Astrocyte (in vitro differentiated cells and primary cell): ENCODE data around the gene TAGLN. TPM values are rescaled to one million over a fixed set of nuclear protein-coding genes. Genes with fewer than 3 reads are reported as not detected.

ENCODE experiments used
- DNase-seq: peaks from one replicate; pipeline ENCODE4 v3.0.0-alpha.2; 2010; ENCODE audit warnings: low read depth
- FAIRE-seq: peaks from 2 replicates; lab custom pipeline; 2011; peaks lifted over from hg19 to GRCh38; lab: Jason Lieb, UNC
- H2AFZ ChIP-seq: 2 replicates; pipeline ENCODE4 v1.6.0; 2012; ENCODE audit warnings: low read depth, low read length, inconsistent platforms
- H3K27ac ChIP-seq: 2 replicates; pipeline ENCODE4 v1.5.1; 2011; ENCODE audit warnings: low read depth, low read length, inconsistent platforms
- H3K27me3 ChIP-seq: 2 replicates; pipeline ENCODE4 v1.6.0; 2011; ENCODE audit warnings: low read length, inconsistent platforms; ENCODE audit not compliant: insufficient read depth
- H3K36me3 ChIP-seq: 2 replicates; pipeline ENCODE4 v1.5.1; 2011; ENCODE audit warnings: low read length, inconsistent platforms; ENCODE audit not compliant: insufficient read depth
- H3K4me1 ChIP-seq: 2 replicates; pipeline ENCODE4 v1.5.1; 2011; ENCODE audit warnings: low read length, inconsistent platforms; ENCODE audit not compliant: insufficient read depth
- H3K4me2 ChIP-seq: 2 replicates; pipeline ENCODE4 v1.6.0; 2012; ENCODE audit warnings: low read length, inconsistent platforms
- H3K4me3 ChIP-seq: 2 replicates; pipeline ENCODE4 v1.5.1; 2011; ENCODE audit warnings: low read depth, mild to moderate bottlenecking, low read length, inconsistent platforms; ENCODE audit not compliant: insufficient read depth
- H3K79me2 ChIP-seq: 2 replicates; pipeline ENCODE4 v1.6.0; 2012; ENCODE audit warnings: mild to moderate bottlenecking, low read length, inconsistent platforms; ENCODE audit not compliant: insufficient read depth
- H3K9ac ChIP-seq: 2 replicates; pipeline ENCODE4 v1.6.0; 2012; ENCODE audit warnings: mild to moderate bottlenecking, low read length, inconsistent platforms
- H3K9me3 ChIP-seq: 2 replicates; pipeline ENCODE4 v1.5.1; 2012; ENCODE audit warnings: low read depth, mild to moderate bottlenecking, low read length, inconsistent platforms; ENCODE audit not compliant: insufficient read depth
- H4K20me1 ChIP-seq: 2 replicates; pipeline ENCODE4 v1.6.0; 2012; ENCODE audit warnings: low read length, inconsistent platforms; ENCODE audit not compliant: insufficient read depth
- H3K27ac Mint-ChIP-seq: one replicate; pipeline ENCODE4 v1.8.0; 2021; ENCODE audit warnings: mild to moderate bottlenecking, mixed read lengths; ENCODE audit not compliant: unreplicated experiment
- H3K27me3 Mint-ChIP-seq: one replicate; pipeline ENCODE4 v1.8.0; 2021; ENCODE audit warnings: low read depth, mixed read lengths; ENCODE audit not compliant: unreplicated experiment
- H3K36me3 Mint-ChIP-seq: one replicate; pipeline ENCODE4 v1.8.0; 2021; ENCODE audit warnings: low read depth, mixed read lengths; ENCODE audit not compliant: unreplicated experiment
- H3K4me1 Mint-ChIP-seq: one replicate; pipeline ENCODE4 v1.8.0; 2021; ENCODE audit warnings: low read depth, mixed read lengths; ENCODE audit not compliant: unreplicated experiment
- H3K4me3 Mint-ChIP-seq: one replicate; pipeline ENCODE4 v1.8.0; 2021; ENCODE audit warnings: mild to moderate bottlenecking, moderate library complexity, mixed read lengths; ENCODE audit not compliant: unreplicated experiment
- H3K9me3 Mint-ChIP-seq: one replicate; pipeline ENCODE4 v1.8.0; 2021; ENCODE audit warnings: mild to moderate bottlenecking, mixed read lengths; ENCODE audit not compliant: unreplicated experiment
- EZH2 ChIP-seq: IDR thresholded peaks from 2 replicates; pipeline ENCODE4 v1.6.1; 2012; ENCODE audit warnings: mild to moderate bottlenecking, low read length, inconsistent platforms; ENCODE audit not compliant: insufficient read depth
- total RNA-seq: library from RNA; stranded (reverse); gene quantifications from 2 replicates; pipeline ENCODE4 v1.2.1, GENCODE V29; 2021
- TF ChIP-seq, protein P1 (sequence below): IDR thresholded peaks from 2 replicates; pipeline ENCODE4 v1.5.1; 2011; ENCODE audit warnings: low read depth, mild to moderate bottlenecking, inconsistent platforms, low read length, moderate library complexity; ENCODE audit not compliant: insufficient read depth

Gene TAGLN
- total RNA-seq, 1 donor from 2014 or later: 4,004 TPM

DNA sequence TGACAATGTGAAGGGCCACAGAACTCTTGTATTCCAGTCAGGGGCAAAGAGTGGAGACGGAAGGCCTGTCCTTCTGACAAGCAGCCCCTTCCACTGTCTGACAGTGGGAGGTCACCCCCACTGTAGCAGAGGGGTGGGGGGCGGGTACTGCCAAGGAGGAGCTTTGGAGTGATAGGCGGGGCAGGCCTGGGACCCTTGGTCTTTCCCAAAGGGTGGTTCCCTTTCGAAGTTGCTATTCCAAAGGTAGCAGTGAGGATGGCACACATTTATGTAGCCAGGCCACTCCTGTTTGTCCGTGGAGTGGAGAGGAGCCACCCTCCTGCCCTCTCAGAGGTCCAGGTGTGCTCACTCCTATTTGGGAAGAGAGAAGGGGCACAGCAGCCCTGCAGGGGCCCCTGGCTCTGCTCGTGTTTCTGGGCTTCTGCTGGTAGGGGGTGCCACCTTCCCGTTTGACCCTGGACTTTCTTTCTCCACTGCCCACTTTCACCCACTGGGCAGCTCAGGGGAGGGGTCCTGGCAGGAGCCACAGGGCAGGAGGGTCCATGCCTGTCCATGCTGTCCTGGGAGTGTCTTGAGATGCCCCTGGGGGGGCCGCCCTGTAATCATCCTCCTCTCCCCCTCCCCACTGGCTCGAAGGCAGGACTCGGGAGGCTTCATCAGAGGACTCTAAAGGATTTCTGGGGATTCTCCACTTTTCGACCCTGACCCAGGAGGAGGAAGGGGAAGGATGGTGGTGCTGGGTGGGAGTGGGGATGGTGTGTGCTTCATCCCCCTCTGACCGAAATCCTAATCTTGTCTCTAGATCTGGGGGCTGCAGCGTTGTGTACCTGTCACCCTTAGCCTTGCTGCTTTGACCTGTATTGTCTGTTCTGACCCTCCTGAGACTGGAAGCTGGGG is 994 bp downstream of the TAGLN start:
- peaks cover 59% of the 10 kb centered on the region for H4K20me1 ChIP-seq
- peak overlapping the region; percentile 91 for H3K9ac ChIP-seq
- no peaks in the 10 kb centered on the region for H3K9me3 ChIP-seq
- TF ChIP-seq, protein P1, sequence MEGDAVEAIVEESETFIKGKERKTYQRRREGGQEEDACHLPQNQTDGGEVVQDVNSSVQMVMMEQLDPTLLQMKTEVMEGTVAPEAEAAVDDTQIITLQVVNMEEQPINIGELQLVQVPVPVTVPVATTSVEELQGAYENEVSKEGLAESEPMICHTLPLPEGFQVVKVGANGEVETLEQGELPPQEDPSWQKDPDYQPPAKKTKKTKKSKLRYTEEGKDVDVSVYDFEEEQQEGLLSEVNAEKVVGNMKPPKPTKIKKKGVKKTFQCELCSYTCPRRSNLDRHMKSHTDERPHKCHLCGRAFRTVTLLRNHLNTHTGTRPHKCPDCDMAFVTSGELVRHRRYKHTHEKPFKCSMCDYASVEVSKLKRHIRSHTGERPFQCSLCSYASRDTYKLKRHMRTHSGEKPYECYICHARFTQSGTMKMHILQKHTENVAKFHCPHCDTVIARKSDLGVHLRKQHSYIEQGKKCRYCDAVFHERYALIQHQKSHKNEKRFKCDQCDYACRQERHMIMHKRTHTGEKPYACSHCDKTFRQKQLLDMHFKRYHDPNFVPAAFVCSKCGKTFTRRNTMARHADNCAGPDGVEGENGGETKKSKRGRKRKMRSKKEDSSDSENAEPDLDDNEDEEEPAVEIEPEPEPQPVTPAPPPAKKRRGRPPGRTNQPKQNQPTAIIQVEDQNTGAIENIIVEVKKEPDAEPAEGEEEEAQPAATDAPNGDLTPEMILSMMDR: no peak
- TF ChIP-seq EZH2: no peak
- peak overlapping the region; percentile 98 for H3K4me2 ChIP-seq
- peak overlapping the region; percentile 83 for H3K4me3 ChIP-seq
- peak overlapping the region; percentile 99 for H3K27ac Mint-ChIP-seq
- peaks cover 51% of the 10 kb centered on the region for H3K4me1 ChIP-seq
- no peak overlapping the region for H2AFZ ChIP-seq
- H3K27me3 ChIP-seq: no peaks in the 10 kb centered on the region
- peak overlapping the region; percentile 97 for H3K4me3 Mint-ChIP-seq
- peaks cover 25% of the 10 kb centered on the region for H3K36me3 ChIP-seq
- H3K36me3 Mint-ChIP-seq: peaks cover 36% of the 10 kb centered on the region
- FAIRE-seq (peak; percentile 52), DNase-seq (no peak)
- H3K4me1 Mint-ChIP-seq: peaks cover 52% of the 10 kb centered on the region
- H3K9me3 Mint-ChIP-seq: no peaks in the 10 kb centered on the region
- peaks cover 77% of the 10 kb centered on the region for H3K79me2 ChIP-seq
- no peaks in the 10 kb centered on the region for H3K27me3 Mint-ChIP-seq
- H3K27ac ChIP-seq: peak overlapping the region; percentile 76

DNA sequence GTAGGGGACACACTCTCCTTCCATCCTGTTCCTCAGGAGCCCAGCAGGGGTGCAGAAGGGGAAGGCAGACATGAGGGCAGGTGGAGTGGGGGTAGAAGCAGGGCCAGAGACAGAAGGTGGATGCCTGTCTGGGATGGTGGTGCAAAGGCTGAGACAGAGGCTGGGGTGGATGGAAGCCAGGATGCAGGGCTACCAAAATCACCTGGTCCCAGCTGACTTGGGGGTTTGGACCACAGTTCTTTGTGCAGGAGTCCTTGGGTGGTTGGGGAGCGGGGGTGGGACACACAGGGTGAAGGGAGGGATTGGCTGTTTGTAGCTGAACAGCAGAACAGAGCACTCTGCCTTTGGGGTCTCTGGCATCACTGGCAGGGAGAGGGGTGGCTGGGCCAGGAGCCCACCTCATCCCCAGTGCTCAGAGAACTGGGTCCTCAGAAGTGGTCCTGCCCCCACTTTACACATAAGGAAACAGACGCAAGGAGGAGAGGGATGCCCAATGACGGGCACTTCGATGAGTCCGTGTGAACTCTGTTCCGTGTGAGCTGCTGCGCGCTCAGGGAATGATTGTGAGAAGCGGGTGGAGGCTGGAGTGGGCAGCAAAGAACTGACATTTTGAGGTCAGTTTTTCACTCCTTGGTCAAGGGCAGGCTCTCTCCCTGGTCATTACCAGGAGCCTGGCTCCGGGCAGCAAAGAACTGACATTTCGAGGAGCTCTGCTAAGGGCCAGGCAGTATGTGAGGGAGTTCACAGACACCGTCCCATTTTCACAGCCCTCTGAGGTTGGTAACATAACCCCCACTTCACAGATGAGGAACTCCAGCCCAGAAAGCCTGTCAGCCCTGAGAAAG is 1.9 kb downstream of the TAGLN start:
- Mint-ChIP-seq H3K9me3 (no peaks in the 10 kb centered on the region), H3K4me1 (peaks cover 58% of the 10 kb centered on the region), H3K36me3 (peaks cover 33% of the 10 kb centered on the region), H3K27ac (peak overlapping the region; percentile 99), H3K27me3 (no peaks in the 10 kb centered on the region), H3K4me3 (peak overlapping the region; percentile 97)
- Histone ChIP-seq H3K79me2 (peaks cover 80% of the 10 kb centered on the region), H3K27ac (peak overlapping the region; percentile 76), H4K20me1 (peaks cover 63% of the 10 kb centered on the region), H3K9ac (peak overlapping the region; percentile 91), H2AFZ (no peak overlapping the region), H3K9me3 (no peaks in the 10 kb centered on the region), H3K36me3 (peaks cover 29% of the 10 kb centered on the region), H3K4me3 (peak overlapping the region; percentile 83), H3K4me1 (peaks cover 55% of the 10 kb centered on the region), H3K27me3 (no peaks in the 10 kb centered on the region), H3K4me2 (peak overlapping the region; percentile 98)
- FAIRE-seq (no peak), DNase-seq (no peak)
- TF ChIP-seq, protein P1: no peak
- TF ChIP-seq EZH2: no peak
